ENCODE data around the gene SLIT3.

The SLIT3 gene

DNA sequence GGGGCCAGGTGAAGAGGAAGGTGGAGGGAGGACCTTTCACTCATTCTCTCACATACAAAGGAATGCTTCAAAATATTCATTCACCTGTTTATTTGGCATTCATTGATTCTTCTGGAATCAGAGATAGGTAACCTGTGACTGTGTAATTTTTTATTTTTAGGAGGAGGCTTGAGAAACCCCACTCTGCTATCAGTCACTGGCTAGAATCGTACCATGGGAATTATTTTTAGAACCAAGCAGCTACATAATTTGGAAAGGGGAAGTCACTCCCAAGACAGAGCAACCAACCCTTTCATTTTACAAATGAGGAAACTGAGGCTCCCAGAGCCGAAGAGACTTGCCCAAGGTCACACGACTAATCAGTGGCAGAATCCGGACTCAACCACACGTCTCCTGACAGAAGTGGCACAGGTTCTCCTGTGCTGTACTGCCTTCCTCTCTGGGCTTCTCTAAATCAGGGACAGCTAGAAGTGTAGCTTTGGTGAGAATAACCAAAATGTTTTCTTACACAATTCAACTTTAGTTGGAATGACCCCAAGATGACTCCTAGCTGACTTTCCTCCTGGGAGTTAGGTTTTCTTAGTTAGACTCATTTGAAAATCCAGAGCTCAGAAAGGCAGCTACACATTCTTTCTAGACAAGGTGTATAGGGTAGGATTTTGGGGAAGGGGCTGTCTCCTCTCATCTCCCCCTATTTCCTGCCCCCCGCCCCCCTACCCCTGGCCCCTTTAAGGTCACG lies 457.5 kb downstream of the SLIT3 start:
- DNase-seq: no peak

DNA sequence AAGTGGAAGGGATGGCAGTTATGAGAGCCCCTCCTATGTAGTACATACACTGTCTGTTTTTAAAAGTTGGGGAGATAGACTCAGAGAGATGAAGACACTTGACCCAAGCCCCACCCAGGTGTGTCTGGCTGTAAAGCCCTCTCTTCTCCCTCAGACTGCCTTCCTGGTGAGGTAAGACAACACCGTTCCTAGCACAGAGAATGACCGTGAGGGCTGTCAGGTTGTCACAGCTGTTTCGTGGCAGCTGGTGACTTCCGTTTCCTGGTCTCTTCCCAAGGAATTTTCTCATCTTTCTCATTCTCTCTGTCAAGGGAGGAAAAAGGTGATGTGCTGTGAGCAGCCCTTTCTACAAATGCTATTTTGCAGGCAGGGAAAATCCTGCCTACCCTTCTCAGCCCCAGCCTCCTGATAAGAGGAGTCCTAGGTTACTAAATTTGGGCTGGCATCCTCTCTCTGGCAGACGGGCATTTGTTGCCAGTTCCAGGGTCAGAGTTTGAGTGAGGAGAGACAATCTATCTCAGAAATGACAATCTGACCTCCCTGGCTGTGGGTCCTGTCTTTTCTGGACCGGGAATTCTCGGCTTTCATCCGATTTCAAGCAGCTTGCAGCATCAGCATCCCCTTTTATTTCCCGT lies 458.3 kb downstream of the SLIT3 start:
- no peak for DNase-seq

DNA sequence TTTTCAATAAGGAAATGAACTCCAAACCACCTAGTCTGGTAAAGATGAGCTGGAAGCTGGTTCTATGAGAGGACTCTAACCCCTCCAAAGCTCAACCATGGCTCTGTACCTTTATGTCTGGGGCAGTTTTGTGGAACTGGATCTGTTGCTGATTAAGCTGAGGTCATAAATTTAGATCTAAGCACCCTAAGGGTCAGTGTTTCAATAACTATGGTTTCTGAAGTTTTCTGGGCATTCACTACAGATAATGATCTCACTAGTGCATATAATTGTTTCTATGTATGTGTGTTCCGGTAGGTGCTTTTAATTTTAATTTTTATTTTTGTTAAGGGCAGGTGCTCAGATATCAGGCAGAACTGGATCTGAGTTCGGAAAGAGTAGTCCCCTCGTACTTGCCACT lies 463.1 kb downstream of the SLIT3 start:
- no peak for DNase-seq

- no peak for DNase-seq
Measured at GRCh38 chr5:168836603-168837231, 464.2 kb downstream of the SLIT3 start.

- DNase-seq: no peak
Measured at GRCh38 chr5:168833936-168834335, 467.0 kb downstream of the SLIT3 start.

GRCh38 chr5:168833383-168833782 lies 467.6 kb downstream of the SLIT3 start:
- DNase-seq: no peak

- no peak for DNase-seq
Measured at GRCh38 chr5:168832308-168832707, 468.6 kb downstream of the SLIT3 start.

GRCh38 chr5:168831383-168831782 lies 469.6 kb downstream of the SLIT3 start:
- DNase-seq: no peak

DNA sequence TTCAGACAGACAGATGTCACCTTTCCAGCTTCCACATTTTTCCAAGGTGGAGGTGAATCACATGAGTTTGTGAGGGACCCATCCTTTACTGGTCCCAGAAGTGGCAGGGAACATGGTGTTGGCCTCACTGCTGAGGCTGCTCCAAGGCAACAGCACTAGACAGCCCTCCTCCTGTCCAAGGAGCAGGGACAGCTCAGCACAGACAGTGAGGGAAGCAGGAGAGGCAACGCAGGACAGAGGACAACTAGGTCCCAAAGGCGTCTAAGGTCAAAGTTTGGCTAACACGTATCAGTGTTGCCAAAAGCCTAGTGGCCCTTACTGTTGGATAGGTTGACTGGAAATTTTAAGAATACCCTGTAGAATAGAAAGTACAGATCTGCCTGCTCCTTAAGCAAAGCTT lies 470.1 kb downstream of the SLIT3 start:
- no peak for DNase-seq

GRCh38 chr5:168829922-168830417 lies 471.0 kb downstream of the SLIT3 start:
- no peak for DNase-seq

DNA sequence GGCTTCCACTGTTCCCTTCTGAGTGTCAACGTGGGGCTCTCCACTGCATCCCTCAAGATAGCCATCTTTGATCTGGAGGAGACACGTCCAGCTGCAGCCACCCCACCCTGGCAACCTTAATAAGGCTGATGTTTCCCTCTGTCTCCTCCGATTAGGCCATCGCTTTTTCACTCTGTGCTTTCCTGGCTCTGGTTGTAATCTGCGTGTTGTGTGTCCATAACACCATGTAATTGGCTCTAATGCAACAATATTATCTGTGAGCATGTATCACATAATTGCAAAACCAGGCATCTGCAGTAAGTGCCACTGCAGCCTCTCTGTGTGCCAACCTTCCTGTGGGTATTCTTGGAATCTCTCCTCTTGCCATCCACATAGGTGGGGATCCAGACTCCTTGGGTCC lies 471.9 kb downstream of the SLIT3 start:
- DNase-seq: no peak

DNA sequence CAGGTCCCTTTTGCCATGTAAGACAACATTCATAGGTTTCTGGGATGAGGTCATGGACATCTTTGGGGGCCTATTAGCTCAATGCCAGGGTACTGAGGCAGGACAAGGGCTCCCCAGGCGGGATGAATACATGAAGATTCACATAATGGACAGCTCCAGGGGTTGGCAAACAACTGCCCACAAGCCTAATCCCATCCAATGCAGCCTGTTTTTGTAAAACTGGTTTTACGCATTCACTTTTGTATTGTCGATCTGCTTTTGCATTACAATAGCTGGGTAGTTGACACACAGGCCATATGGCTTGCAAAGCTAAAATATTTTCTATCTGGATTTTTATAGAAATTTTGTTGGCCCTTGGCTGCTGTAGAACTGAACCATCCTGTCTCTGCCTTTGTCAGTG lies 473.3 kb downstream of the SLIT3 start:
- DNase-seq: no peak

- DNase-seq: no peak
Measured at GRCh38 chr5:168826246-168826725, 474.7 kb downstream of the SLIT3 start.

GRCh38 chr5:168822745-168823281 lies 478.1 kb downstream of the SLIT3 start:
- no peak for DNase-seq

DNA sequence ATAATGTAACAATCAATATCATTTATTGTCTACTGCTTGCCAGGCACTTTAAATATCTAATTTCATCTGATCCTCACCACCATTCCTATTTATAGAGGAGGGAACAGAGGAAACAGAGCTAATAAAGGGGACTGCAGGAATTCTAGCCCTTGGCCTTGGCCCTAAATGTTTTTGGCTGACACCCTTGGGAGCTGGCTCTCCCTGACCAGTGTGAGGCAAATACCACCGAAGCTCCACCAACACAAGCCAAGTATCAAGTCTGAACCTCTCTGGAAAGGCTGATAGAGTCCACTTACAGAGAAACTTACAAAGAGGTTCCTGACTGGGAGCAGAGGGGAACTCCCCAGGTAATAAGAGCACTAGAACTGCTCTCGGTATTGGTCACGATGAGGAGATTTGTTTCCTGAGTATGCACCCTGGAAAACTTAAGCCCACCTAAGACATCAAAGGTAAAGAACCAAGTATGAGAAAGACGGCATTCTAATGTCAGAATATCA lies 478.6 kb downstream of the SLIT3 start:
- no peak for DNase-seq

DNA sequence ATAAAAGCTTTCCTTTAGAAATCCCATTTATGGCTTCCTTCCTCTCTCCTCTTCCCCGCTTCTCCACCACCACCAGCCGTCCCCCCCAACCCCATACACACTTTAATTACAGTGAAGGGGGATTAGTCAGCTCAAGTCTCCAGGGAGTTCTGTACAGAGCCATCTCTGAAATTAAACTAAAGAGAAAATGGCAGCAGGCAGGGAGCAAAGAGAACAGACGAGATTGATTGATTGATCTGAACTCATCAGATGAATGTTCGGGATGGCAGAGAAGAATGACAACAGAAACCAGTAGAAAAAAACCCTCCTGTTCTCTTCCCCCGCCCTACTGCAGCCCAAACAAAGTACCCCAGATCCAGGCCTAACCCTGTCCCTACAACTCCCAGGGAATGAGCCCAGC lies 480.1 kb downstream of the SLIT3 start:
- DNase-seq: no peak

- DNase-seq: no peak
Measured at GRCh38 chr5:168819004-168819621, 481.8 kb downstream of the SLIT3 start.

DNA sequence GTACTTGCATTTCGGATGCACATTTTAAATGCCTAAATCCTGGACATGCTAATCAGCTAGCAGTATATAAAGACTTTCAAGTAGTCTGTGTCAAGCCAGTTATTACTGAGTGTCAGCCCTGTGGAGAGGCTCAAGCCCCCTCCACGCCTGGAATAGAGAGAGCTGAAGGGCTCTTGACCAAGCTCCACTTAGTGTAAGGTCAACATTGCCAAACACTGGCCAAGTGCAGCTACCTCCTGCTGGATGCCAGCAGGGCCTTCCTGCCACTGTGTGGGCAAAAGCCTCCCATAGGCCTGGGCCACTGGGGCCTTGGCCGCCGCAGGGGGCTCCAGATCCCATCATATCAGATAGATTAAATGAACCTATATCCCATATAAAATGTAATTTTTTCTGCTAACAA lies 482.4 kb downstream of the SLIT3 start:
- DNase-seq: no peak

DNA sequence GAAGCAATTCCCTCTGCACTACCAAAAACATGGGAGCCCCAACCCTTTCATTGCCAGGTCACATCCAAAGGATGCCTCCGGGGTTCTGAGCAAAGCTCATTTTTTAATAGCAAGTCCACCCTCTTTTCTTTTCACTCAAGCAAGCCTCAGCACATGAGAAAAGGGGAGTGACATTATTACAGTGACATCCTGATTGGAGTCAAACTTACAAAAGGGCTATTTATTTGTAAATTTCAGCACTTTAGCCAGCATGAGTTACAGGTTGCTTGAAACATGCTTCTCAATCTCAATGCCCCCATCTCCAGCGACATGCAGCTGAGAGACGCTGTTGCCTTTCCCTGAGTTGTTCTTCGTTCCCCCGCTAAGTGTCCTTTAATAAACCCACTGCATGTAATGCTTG lies 483.3 kb downstream of the SLIT3 start:
- DNase-seq: no peak

GRCh38 chr5:168816661-168817060 lies 484.3 kb downstream of the SLIT3 start:
- DNase-seq: no peak

- DNase-seq: no peak
Measured at GRCh38 chr5:168813184-168813968, 487.6 kb downstream of the SLIT3 start.

- no peak for DNase-seq
Measured at GRCh38 chr5:168810641-168811040, 490.3 kb downstream of the SLIT3 start.
